GM19193 (cell line): Measurements from ENCODE around the gene ZEB2.

Source experiments
- POLR2A ChIP-seq: IDR thresholded peaks from 4 replicates; pipeline ENCODE4 v1.6.1; 2011; ENCODE audit not compliant: insufficient read depth, insufficient read length; ENCODE audit errors: extremely low read depth

The ZEB2 gene

GRCh38 chr2:144518748-144519596 lies 947 bp downstream of the ZEB2 start:
- no peak for TF ChIP-seq POLR2A

GRCh38 chr2:144517866-144518747 lies 1.8 kb downstream of the ZEB2 start:
- no peak for TF ChIP-seq POLR2A

GRCh38 chr2:144516981-144517865 lies 2.7 kb downstream of the ZEB2 start:
- TF ChIP-seq POLR2A, result no peak

GRCh38 chr2:144516411-144516980 lies 3.4 kb downstream of the ZEB2 start:
- no peak for TF ChIP-seq POLR2A

GRCh38 chr2:144515696-144516410 lies 4.1 kb downstream of the ZEB2 start:
- TF ChIP-seq POLR2A, result no peak

- TF ChIP-seq POLR2A, result no peak
Observed at GRCh38 chr2:144515099-144515695, 4.7 kb downstream of the ZEB2 start.

- TF ChIP-seq POLR2A, result no peak
Observed at GRCh38 chr2:144514616-144515091, 5.3 kb downstream of the ZEB2 start.

- no peak for TF ChIP-seq POLR2A
Observed at GRCh38 chr2:144513388-144514101, 6.4 kb downstream of the ZEB2 start.

GRCh38 chr2:144512891-144513351 lies 7.0 kb downstream of the ZEB2 start:
- no peak for TF ChIP-seq POLR2A

GRCh38 chr2:144512470-144512869 lies 7.4 kb downstream of the ZEB2 start:
- TF ChIP-seq POLR2A, result no peak

GRCh38 chr2:144511937-144512336 lies 8.0 kb downstream of the ZEB2 start:
- no peak for TF ChIP-seq POLR2A

GRCh38 chr2:144511226-144511810 lies 8.6 kb downstream of the ZEB2 start:
- TF ChIP-seq POLR2A, result no peak
